Body of pancreas (tissue), 4 donors: Measurements from ENCODE around the gene OR10J5.

Experiments
- CTCF ChIP-seq, 7 experiments: fragments of 450-650 bp in 4 of 7; fragments of 200-600 bp in 3 of 7; sonication (generic) in 3 of 7; IDR thresholded peaks; one replicate each; pipeline ENCODE4 v1.5.1; 2016 to 2019; ENCODE audit warnings: antibody characterized with exemption in 7 of 7
- POLR2A ChIP-seq, 3 donors: fragments of 450-650 bp; IDR thresholded peaks; one replicate each; pipeline ENCODE4 v1.6.1; 2016; ENCODE audit warnings: antibody characterized with exemption in 3 of 3, mild to moderate bottlenecking in 2 of 3

DNA sequence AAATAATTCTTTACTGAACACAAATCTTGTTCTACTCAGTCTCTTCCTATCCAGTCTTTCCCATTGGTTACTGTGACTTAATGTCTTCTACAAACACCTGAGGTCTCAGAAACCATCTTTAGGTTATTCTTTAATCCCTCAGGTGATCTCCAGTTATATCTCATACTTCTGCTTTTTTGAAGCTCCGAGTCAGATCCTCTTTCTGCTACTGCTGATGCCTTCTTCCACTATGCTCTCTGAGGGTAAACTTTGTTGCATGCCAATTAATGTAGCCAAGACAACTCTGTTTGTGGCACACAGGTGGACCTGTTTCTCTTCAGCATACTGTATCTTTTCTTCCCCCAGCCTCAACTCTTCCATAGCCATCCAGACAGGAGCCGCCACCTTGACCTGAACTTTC lies 48.7 kb upstream of the OR10J5 start:
- TF ChIP-seq CTCF (IDR thresholded peaks at IDR 0.05) = no peak
- no peak for TF ChIP-seq POLR2A (IDR thresholded peaks at IDR 0.05)
